OCI-LY1 (cell line): ENCODE measurements around the gene NDUFA12.
"Not testable (repeated sequence)": the region's sequence is repeated elsewhere in the genome, so short reads cannot be mapped to it uniquely, and the experiment has no call there.

ENCODE experiments used
- H2AFZ ChIP-seq: fragments of 200-600 bp; sonication (generic), shearing (Covaris generic); 2 replicates; pipeline ENCODE4 v1.6.0; 2014; ENCODE audit warnings: antibody characterized with exemption, mild to moderate bottlenecking, low read length
- H3F3A ChIP-seq: fragments of 200-600 bp; sonication (generic), shearing (Covaris generic); 2 replicates; pipeline ENCODE4 v1.6.0; 2014; ENCODE audit warnings: mild to moderate bottlenecking, antibody characterized with exemption, low read length, moderate library complexity; ENCODE audit not compliant: insufficient read depth
- H3K27ac ChIP-seq: fragments of 200-600 bp; sonication (generic); 2 replicates; pipeline ENCODE4 v1.5.1; 2014; ENCODE audit warnings: low read length, mixed run types, mild to moderate bottlenecking, low read depth; ENCODE audit not compliant: poor library complexity, severe bottlenecking
- H3K27me3 ChIP-seq: fragments of 200-600 bp; sonication (generic); 2 replicates; pipeline ENCODE4 v1.6.0; 2014; ENCODE audit warnings: antibody characterized with exemption, mild to moderate bottlenecking, low read length, moderate library complexity; ENCODE audit not compliant: insufficient read depth
- H3K36me3 ChIP-seq: fragments of 200-600 bp; sonication (generic); 2 replicates; pipeline ENCODE4 v1.6.1; 2014; ENCODE audit warnings: mild to moderate bottlenecking, antibody characterized with exemption, low read length, moderate library complexity, mixed read lengths; ENCODE audit not compliant: insufficient read depth
- H3K4me1 ChIP-seq: fragments of 200-600 bp; sonication (generic); 2 replicates; pipeline ENCODE4 v1.5.1; 2014; ENCODE audit warnings: mild to moderate bottlenecking, low read length, moderate library complexity; ENCODE audit not compliant: insufficient read depth, severe bottlenecking
- H3K4me2 ChIP-seq: fragments of 200-600 bp; sonication (generic), shearing (Covaris generic); 2 replicates; pipeline ENCODE4 v1.6.1; 2014; ENCODE audit warnings: low read length
- H3K4me3 ChIP-seq: fragments of 200-600 bp; sonication (generic); 2 replicates; pipeline ENCODE4 v1.5.1; 2014; ENCODE audit warnings: low read length, low read depth, mild to moderate bottlenecking, mixed read lengths; ENCODE audit not compliant: poor library complexity, severe bottlenecking
- H3K79me2 ChIP-seq: fragments of 200-600 bp; shearing (Covaris generic); 2 replicates; pipeline ENCODE4 v1.6.1; 2016; ENCODE audit warnings: mixed run types, low read length, mixed read lengths; ENCODE audit not compliant: insufficient read depth
- H3K9ac ChIP-seq: fragments of 200-600 bp; sonication (generic), shearing (Covaris generic); 2 replicates; pipeline ENCODE4 v1.6.1; 2014; ENCODE audit warnings: mild to moderate bottlenecking, low read length, mixed read lengths
- H3K9me2 ChIP-seq: fragments of 200-600 bp; sonication (generic), shearing (Covaris generic); 2 replicates; pipeline ENCODE4 v1.6.1; 2014; ENCODE audit warnings: low read depth, mild to moderate bottlenecking, low read length, mixed read lengths
- H3K9me3 ChIP-seq: fragments of 200-600 bp; shearing (Covaris generic); 2 replicates; pipeline ENCODE4 v1.6.1; 2014; ENCODE audit warnings: low read length, mixed read lengths
- H4K20me1 ChIP-seq: fragments of 200-600 bp; sonication (generic), shearing (Covaris generic); 2 replicates; pipeline ENCODE4 v1.6.0; 2016; ENCODE audit warnings: mild to moderate bottlenecking, low read length; ENCODE audit not compliant: insufficient read depth
- CTCF ChIP-seq: fragments of 200-600 bp; sonication (generic), shearing (Covaris generic); IDR thresholded peaks from 2 replicates; pipeline ENCODE4 v1.5.1; 2017; ENCODE audit warnings: mild to moderate bottlenecking, antibody characterized with exemption, low read length, moderate library complexity, mixed read lengths
- EZH2 ChIP-seq: fragments of 200-600 bp; sonication (generic), shearing (Covaris generic); IDR thresholded peaks from 2 replicates; pipeline ENCODE4 v1.8.0; 2017; ENCODE audit warnings: borderline replicate concordance, mixed run types, mild to moderate bottlenecking, antibody characterized with exemption, low read length, moderate library complexity, mixed read lengths

The NDUFA12 gene

DNA sequence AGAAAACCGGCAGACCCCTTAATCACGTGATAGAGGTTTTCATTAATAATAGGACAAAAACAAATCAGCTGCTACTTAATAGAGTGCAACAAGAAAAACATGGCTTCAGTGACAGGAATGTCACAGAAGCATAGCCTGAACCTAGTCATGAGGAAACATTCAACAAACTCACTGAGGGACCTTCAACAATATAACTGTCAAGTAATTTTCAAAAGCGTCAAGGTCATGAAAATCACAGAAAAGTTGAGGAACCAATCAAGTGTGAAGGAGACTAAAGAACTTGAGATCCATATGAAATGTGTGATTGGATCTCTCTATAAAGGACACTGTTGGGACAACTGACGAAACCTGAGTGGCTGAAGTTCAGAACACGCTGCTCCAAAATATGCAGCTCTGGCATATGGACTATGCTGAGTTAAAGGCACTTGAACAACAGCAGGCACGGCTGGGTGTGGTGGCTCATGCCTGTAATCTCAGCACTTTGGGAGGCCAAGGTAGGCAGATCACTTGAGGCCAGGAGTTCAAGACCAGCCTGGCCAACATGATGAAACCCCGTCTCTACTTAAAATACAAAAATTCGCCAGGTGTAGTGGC lies 16.3 kb downstream of the NDUFA12 start:
- Histone ChIP-seq H3K27me3 (no peaks in the 10 kb centered on the region), H4K20me1 (no peaks in the 10 kb centered on the region), H3K27ac (no peak overlapping the region), H3K36me3 (peaks cover 31% of the 10 kb centered on the region; the same call in 1 of the 2 replicates), H2AFZ (no peak overlapping the region), H3F3A (no peaks in the 10 kb centered on the region), H3K4me2 (no peak overlapping the region), H3K9me2 (no peaks in the 10 kb centered on the region), H3K79me2 (no peaks in the 10 kb centered on the region), H3K4me1 (no peaks in the 10 kb centered on the region), H3K9me3 (no peaks in the 10 kb centered on the region), H3K9ac (no peak overlapping the region), H3K4me3 (no peak overlapping the region)
- TF ChIP-seq EZH2 (no peak), CTCF (no peak)

DNA sequence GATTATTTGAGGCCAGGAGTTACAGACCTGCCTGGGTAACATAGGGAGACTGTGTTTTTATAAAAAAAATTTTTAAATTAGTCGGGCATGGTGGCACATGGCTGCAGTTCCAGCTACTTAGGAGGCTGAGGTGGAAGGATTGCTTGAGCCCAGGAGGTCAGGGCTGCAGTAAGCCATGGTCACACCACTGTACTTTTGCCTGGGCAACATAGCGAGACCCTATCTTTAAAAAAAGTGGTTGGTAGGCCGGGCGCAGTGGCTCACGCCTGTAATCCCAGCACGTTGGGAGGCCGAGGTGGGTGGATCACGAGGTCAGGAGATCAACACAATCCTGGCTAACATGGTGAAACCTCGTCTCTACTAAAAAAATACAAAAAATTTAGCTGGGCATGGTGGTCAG lies 18.4 kb downstream of the NDUFA12 start:
- not testable (repeated sequence) for H4K20me1 ChIP-seq, H3K9me3 ChIP-seq, H3K79me2 ChIP-seq, H3K27ac ChIP-seq, H3K4me2 ChIP-seq, H3K4me3 ChIP-seq, H3K9ac ChIP-seq, H3F3A ChIP-seq, H3K27me3 ChIP-seq, H3K9me2 ChIP-seq, H3K4me1 ChIP-seq, H2AFZ ChIP-seq
- H3K36me3 ChIP-seq = peaks cover 20% of the 10 kb centered on the region; the same call in 1 of the 2 replicates

DNA sequence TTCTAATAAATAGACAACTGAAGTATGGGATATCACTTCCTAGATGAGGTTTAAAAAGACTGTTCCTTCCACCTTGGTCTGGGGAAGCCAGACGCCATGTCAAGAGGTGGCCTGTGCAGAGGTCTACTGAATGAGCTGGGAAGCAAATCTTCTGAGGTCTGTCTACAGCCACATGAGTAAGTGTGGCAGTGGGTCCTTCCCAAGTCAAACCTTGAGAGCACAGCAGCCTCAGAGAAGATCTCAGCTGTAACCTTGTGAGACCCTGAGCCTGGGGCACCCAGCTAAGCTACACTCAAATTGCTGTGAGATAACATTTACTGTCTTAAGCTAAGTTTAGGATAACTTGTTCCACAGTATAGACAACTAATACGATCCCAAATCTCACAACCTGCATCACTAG lies 20.2 kb downstream of the NDUFA12 start:
- H3K9ac ChIP-seq = no peak overlapping the region

More for the DNA sequence above, 20.2 kb downstream of the NDUFA12 start:
- H3K4me1 ChIP-seq = no peaks in the 10 kb centered on the region
- H4K20me1 ChIP-seq = no peaks in the 10 kb centered on the region
- no peaks in the 10 kb centered on the region for H3K27me3 ChIP-seq
- no peaks in the 10 kb centered on the region for H3K9me2 ChIP-seq
- no peaks in the 10 kb centered on the region for H3K79me2 ChIP-seq
- no peaks in the 10 kb centered on the region for H3K9me3 ChIP-seq
- peaks cover 20% of the 10 kb centered on the region; the same call in 1 of the 2 replicates for H3K36me3 ChIP-seq
- no peak overlapping the region for H3K4me2 ChIP-seq
- TF ChIP-seq EZH2 = no peak
- TF ChIP-seq CTCF = no peak
- no peaks in the 10 kb centered on the region for H3F3A ChIP-seq
- H2AFZ ChIP-seq = no peak overlapping the region
- no peak overlapping the region for H3K27ac ChIP-seq
- H3K4me3 ChIP-seq = no peak overlapping the region
